Activated T-cell treated with anti-CD3 and anti-CD28 coated beads for 24 hours (primary cell): Measurements from ENCODE around the gene AKT2.

Experiments
- DNase-seq: peaks from one replicate; pipeline ENCODE4 v3.0.0-alpha.2; 2020; ENCODE audit warnings: low read depth

AKT2 gene

GRCh38 chr19:40252395-40252794 lies 32.8 kb downstream of the AKT2 start:
- DNase-seq = no peak

- no peak for DNase-seq
Measured at GRCh38 chr19:40251991-40252390, 33.2 kb downstream of the AKT2 start.

GRCh38 chr19:40251244-40251643 lies 33.9 kb downstream of the AKT2 start:
- DNase-seq = no peak

- no peak for DNase-seq
Measured at GRCh38 chr19:40249781-40250180, 35.4 kb downstream of the AKT2 start.

- no peak for DNase-seq
Measured at GRCh38 chr19:40249201-40249600, 35.9 kb downstream of the AKT2 start.

GRCh38 chr19:40247735-40248262 lies 37.3 kb downstream of the AKT2 start:
- DNase-seq = no peak

GRCh38 chr19:40247178-40247577 lies 38.0 kb downstream of the AKT2 start:
- DNase-seq = no peak

- no peak for DNase-seq
Measured at GRCh38 chr19:40246292-40247073, 38.7 kb downstream of the AKT2 start.

GRCh38 chr19:40245506-40246128 lies 39.5 kb downstream of the AKT2 start:
- no peak for DNase-seq

- no peak for DNase-seq
Measured at GRCh38 chr19:40244579-40245317, 40.4 kb downstream of the AKT2 start.

- DNase-seq = no peak
Measured at GRCh38 chr19:40243181-40243580, 42.0 kb downstream of the AKT2 start.

- DNase-seq = no peak
Measured at GRCh38 chr19:40242480-40242879, 42.7 kb downstream of the AKT2 start.

- DNase-seq = no peak
Measured at GRCh38 chr19:40241809-40242384, 43.2 kb downstream of the AKT2 start.

- DNase-seq = no peak
Measured at GRCh38 chr19:40241125-40241808, 43.9 kb downstream of the AKT2 start.

GRCh38 chr19:40240332-40240731 lies 44.8 kb downstream of the AKT2 start:
- DNase-seq = no peak

- no peak for DNase-seq
Measured at GRCh38 chr19:40239415-40240226, 45.5 kb downstream of the AKT2 start.

- no peak for DNase-seq
Measured at GRCh38 chr19:40238775-40239174, 46.4 kb downstream of the AKT2 start.

- no peak for DNase-seq
Measured at GRCh38 chr19:40237791-40238190, 47.4 kb downstream of the AKT2 start.

- no peak for DNase-seq
Measured at GRCh38 chr19:40236366-40236765, 48.8 kb downstream of the AKT2 start.

- DNase-seq = no peak
Measured at GRCh38 chr19:40236026-40236355, 49.2 kb downstream of the AKT2 start.
